Measurements from ENCODE around the gene LGI2.

DNA sequence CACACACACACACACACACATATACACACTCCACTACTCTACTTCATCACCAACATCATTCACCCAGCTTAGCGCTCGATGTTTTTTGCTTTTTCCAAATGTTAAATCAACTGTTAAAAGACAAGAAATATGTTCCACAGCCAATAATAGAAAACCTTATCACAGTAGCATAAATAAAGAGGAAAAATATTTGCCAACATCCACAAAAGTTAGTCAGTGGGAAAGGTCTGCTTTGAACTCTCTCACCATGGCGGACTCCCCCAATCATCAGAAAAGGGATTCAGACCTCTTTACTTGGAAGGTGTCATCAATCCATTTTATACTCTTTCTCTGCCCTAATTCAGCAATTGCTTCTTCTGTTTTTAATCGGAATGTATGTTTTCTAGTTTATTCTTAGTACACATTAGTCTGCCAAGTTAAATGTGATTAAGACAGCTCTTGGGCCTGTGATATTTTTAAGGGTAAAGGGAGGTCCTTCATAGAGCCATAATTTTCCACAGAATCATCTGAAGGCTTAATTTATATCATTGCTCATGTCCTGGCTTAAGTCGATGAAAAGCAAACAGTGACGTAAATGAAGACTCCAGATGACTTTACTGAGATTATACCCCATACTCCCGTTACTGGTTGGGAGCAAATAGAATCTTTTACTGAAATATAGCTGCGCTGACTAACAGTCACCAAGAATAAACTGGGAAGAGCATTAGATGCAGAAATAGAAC is 29.7 kb upstream of the LGI2 start:
- TF ChIP-seq POLR2AphosphoS5 (IDR thresholded peaks at IDR 0.05; ENCODE audit: low read depth, low read length) (no peak), POLR2A (IDR thresholded peaks at IDR 0.05; ENCODE audit: low read depth, low read length) (no peak)
